RWPE1 (cell line): Measurements from ENCODE around the gene TNFRSF1A.
A peak's percentile ranks its signal among the peaks of the same experiment; 100 is the strongest.

Experiments used
- CTCF ChIA-PET: fragments of 350-600 bp; sonication (Branson Sonifier 250); formaldehyde crosslinking; extraction: SDS; loops from one replicate; lab custom pipeline; 2021; lab: Yijun Ruan, JAX
- POLR2A ChIA-PET: fragments of 400-600 bp; formaldehyde crosslinking; extraction: SDS; loops from one replicate; lab custom pipeline; 2020; ENCODE audit warnings: antibody characterized with exemption; ENCODE audit not compliant: low non-redundant PET; lab: Yijun Ruan, JAX
- DNase-seq: peaks from one replicate; pipeline ENCODE4 v3.0.0; 2012; ENCODE audit warnings: low spot score
- H3K27ac ChIP-seq: fragments of 450-650 bp; 2 replicates; pipeline ENCODE4 v1.5.1; 2017
- TF ChIP-seq, protein P1 (sequence below): fragments of 450-650 bp; conservative IDR thresholded peaks from 2 replicates; pipeline ENCODE4 v1.5.1; 2017; ENCODE audit warnings: low read depth, mild to moderate bottlenecking

TNFRSF1A gene

DNA sequence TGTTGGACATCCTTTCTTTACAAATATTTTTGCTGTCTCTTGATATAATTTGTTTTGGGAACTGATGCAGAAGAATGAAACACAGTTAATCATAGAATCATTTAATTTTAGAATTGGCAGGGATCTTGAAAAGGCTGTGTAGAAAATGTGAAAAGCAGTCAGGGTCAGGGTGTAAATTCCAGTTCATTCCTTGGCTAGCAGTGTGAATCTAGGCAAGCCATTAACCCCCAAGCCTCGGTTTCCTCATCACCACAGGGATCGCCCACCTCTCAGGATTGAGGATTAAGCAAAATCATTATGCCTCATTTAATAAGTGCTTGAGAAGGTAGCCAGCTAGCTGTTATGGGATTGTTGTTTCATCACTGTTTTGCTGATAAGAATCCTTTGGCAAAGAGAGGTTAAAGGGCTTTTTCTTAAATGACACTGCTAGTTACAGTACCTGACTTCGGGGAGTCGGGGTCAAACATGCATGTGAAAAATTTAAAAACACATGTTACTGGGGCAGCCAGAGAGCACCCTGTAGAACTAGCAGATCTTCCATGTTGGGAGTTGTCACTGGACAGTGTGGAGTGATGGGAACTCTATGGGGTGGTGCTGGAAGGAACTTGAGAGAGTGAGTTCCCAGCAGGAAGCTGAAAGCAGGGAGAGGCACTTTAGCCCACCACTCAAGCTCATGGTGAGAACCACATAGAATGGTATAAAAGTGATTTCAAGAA lies 10.7 kb downstream of the TNFRSF1A start:
- POLR2A ChIA-PET = no interaction called here
- TF ChIP-seq, protein P1, sequence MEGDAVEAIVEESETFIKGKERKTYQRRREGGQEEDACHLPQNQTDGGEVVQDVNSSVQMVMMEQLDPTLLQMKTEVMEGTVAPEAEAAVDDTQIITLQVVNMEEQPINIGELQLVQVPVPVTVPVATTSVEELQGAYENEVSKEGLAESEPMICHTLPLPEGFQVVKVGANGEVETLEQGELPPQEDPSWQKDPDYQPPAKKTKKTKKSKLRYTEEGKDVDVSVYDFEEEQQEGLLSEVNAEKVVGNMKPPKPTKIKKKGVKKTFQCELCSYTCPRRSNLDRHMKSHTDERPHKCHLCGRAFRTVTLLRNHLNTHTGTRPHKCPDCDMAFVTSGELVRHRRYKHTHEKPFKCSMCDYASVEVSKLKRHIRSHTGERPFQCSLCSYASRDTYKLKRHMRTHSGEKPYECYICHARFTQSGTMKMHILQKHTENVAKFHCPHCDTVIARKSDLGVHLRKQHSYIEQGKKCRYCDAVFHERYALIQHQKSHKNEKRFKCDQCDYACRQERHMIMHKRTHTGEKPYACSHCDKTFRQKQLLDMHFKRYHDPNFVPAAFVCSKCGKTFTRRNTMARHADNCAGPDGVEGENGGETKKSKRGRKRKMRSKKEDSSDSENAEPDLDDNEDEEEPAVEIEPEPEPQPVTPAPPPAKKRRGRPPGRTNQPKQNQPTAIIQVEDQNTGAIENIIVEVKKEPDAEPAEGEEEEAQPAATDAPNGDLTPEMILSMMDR = no peak
- peak overlapping the region; percentile 97 for H3K27ac ChIP-seq
- DNase-seq = no peak
- CTCF ChIA-PET = no interaction called here

GRCh38 chr12:6330192-6330591 lies 11.7 kb downstream of the TNFRSF1A start:
- CTCF ChIA-PET = interaction anchor here (0.6 kb wide), 1 partner anchor 77 kb away, joined by 8 read pairs; no protein-coding TSS in a partner anchor
- no peak for DNase-seq
- H3K27ac ChIP-seq = peak overlapping the region; percentile 42

DNA sequence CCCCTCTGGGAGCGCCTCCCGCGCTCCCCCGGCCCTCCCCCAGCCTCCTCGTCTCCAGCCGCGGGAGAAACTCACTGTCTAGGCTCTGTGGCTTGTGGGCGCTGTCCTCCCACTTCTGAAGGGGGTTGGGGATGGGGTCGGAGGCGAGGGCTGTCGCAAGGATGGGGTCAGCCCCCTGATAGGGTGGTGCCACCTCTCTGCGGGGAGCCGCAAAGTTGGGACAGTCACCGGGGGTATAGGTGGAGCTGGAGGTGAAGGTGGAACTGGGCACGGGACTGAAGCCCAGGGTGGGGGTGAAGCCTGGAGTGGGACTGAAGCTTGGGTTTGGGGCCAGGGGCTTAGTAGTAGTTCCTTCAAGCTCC lies 12.2 kb downstream of the TNFRSF1A start:
- ChIA-PET CTCF (no interaction called here), POLR2A (no interaction called here)
- DNase-seq = no peak
- H3K27ac ChIP-seq = peak overlapping the region; percentile 42
- TF ChIP-seq, protein P1 = no peak

More at GRCh38 chr12:6330192-6330591, 11.7 kb downstream of the TNFRSF1A start:
- TF ChIP-seq, protein P1 = no peak
- POLR2A ChIA-PET = no interaction called here

DNA sequence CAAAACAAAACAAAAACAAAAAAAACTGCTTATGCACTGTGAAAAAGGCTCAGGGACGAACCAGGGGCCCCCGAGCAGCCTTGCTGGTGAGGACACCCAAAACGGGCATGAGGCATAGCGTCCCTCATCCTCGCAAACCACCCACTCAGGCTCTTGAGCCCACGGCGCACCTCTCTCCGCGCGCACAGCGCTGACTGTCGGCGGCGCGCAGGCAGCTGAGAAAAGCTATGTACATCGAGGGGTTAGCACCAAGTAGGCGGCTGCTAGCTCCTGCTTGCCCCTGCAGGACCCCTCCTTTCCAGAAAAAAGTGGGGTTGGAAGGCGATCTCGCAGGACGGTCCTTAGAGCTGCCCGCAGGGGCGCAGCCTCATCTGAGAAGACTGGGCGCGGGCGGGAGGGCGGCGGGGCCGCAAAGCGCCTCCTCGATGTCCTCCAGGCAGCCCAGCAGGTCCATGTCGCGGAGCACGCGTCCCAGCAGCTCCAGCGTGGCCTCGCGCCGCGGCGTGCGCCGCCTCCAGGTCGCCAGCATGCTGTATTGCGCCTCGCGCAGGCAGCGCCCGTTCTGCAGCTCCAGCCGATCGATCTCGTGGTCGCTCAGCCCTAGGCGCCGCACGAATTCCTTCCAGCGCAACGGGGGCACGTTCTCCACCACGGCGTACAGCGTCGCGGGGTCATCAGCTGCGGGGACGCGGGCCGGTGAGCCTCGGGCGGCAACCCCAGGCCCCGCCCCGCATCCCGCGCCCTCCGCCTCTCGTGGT lies 12.8 kb downstream of the TNFRSF1A start:
- peak overlapping the region; percentile 42 for H3K27ac ChIP-seq
- TF ChIP-seq, protein P1 = no peak
- ChIA-PET CTCF (no interaction called here), POLR2A (interaction anchor here (0.6 kb wide), 1 partner anchor 1052 kb away, joined by 5 read pairs; no protein-coding TSS in a partner anchor)
- no peak for DNase-seq

DNA sequence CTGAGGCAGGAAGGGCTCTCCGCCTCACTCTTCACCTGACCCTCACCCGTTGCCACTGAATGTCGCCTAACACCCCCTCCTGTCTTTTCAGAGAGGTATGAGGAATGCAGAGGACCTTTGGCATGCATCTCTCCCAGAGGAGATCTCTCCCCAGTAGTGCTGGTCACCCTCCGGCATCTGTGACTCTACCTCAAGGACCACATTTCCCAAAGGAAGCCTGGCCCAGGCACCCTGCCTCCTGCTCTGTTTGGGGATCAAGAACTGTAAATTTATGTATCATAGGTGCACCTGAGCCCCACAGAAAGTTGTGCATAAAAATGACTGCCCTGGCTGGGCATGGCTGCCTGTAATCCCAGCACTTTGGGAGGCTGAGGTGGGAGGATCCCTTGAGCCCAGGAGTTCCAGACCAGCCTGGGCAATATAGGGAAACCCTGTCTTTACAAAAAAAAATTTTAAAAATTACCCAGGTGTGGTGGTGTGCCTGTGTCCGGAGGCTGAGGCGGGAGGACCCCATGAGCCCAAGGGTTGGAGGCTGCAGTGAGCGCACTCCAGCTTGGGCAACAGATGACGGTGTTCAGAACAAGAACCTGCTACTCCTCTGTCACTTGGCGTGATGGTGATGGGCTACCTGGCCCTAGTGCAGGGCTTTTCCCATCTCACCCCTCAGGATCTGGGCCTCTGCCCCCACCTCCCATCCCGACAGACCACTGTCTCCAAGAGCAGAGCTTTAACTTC lies 13.7 kb downstream of the TNFRSF1A start:
- TF ChIP-seq, protein P1 = no peak
- CTCF ChIA-PET = no interaction called here
- POLR2A ChIA-PET = no interaction called here
- peak overlapping the region; percentile 42 for H3K27ac ChIP-seq
- DNase-seq = no peak
